ENCODE data around the gene DNAH10.

The DNAH10 gene

DNA sequence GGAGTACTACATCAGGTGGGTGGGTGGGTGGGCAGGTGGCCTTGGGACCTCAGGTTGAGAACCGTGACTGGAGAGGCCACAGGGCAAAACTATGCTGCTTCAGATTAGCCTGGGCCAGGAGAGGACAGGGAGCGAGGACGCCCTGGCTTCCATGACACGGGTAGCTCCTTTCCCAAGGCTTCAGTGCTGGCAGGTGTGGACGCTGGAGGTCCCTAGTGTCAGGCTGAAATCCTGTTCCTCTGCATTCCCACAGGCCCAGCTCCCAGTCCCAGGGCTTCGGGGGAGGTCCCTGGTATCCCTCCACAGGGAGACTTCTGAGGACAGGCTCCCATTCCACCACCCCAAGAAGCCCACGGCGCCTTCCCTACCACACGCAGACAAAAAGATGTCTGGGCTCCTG, 178.9 kb downstream of the DNAH10 start:
- DNase-seq (ENCODE audit: insufficient read length, low spot score) (no peak), FAIRE-seq (no peak)
- TF ChIP-seq, protein P1, sequence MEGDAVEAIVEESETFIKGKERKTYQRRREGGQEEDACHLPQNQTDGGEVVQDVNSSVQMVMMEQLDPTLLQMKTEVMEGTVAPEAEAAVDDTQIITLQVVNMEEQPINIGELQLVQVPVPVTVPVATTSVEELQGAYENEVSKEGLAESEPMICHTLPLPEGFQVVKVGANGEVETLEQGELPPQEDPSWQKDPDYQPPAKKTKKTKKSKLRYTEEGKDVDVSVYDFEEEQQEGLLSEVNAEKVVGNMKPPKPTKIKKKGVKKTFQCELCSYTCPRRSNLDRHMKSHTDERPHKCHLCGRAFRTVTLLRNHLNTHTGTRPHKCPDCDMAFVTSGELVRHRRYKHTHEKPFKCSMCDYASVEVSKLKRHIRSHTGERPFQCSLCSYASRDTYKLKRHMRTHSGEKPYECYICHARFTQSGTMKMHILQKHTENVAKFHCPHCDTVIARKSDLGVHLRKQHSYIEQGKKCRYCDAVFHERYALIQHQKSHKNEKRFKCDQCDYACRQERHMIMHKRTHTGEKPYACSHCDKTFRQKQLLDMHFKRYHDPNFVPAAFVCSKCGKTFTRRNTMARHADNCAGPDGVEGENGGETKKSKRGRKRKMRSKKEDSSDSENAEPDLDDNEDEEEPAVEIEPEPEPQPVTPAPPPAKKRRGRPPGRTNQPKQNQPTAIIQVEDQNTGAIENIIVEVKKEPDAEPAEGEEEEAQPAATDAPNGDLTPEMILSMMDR (IDR thresholded peaks at IDR 0.05; ENCODE audit: insufficient read depth, missing control alignments), result no peak

DNA sequence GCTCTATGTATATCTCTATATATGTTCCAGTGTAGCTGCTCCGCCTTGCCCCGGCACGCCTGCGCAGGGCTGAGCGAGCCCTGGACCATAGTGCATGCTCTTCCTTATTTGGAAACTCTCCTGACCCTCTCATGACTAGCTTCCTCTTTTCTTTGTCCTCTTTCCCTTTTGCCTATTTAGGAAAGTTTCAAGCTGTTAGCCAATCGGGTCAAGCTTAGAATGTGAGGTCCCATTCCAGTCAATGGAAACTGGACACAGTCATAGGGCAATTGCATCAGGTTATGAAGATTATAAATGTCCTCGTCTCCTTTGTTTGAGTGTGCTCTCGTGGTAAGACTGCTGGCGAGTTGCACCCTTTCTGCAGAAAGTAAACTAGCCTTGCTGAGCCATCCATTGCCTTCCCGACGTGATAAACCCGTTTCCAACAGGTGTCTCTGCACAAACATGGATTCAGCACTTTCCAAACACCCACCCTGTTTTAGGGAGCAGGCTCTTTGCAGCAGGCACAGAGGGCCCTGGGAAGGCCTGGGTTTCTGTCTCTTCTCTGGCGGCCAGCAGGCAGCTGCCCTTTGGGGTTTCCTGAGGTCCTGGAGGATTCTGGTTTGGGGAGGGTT, 179.6 kb downstream of the DNAH10 start:
- no peak for DNase-seq (ENCODE audit: insufficient read length, low spot score)
- TF ChIP-seq, protein P1 (IDR thresholded peaks at IDR 0.05; ENCODE audit: insufficient read depth, missing control alignments), result no peak
- no peak for FAIRE-seq

DNA sequence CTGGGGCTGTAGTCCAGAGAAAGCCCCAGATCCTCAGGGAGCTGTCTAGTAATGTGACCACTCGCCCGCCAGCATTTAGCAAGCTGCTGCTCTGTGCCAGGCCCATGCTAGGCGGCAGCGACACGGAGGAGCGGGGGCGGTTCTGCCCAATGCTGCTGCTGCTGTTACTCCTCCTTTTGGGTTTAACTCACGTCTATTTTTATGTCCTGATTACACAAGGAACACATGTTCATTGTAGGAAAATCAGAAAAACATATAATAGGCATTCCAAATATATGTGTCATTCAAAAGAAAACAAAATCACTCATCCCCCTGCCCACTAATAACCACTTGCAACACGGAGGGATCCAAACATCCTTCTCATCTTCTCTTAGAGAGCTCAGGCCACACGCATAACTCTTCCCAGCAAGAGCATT, 180.1 kb downstream of the DNAH10 start:
- no peak for FAIRE-seq
- TF ChIP-seq, protein P1 (IDR thresholded peaks at IDR 0.05; ENCODE audit: insufficient read depth, missing control alignments), result no peak
- no peak for DNase-seq (ENCODE audit: insufficient read length, low spot score)

DNA sequence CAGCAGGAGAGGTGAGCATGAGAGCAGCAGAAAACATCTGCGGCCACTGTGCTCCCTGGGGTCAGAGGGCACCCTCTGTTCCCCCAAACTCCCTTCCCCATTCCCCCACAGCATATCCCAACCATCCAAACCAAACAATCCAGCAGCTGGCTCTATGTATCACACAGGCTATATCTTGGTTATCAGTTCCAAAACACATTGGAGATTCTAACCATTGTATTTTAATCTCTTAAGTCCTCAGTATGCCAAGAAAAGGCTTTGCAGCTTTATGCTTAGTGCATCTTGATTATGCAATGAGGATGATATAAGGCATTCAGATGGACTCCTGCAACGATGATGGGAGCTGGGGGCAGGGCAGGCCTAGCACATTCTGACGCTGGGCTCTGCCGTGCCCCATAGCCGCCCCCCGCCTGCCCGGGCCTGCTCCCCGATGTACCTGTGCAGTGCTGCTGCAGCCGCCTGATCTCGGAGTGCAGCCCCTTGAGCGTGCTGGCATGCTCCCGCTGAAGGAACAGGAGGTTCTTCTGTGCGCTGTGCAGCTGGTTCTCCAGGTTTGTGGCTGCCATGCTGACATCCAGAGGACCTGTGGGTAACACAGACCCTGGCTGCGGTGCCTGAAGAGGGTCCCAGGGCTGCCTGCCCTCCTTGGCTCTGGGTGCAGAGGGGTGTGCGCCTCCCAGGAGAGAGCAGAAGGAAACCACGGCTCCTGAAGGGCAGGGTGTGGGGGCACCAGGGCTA, 181.0 kb downstream of the DNAH10 start:
- no peak for DNase-seq (ENCODE audit: insufficient read length, low spot score)
- no peak for FAIRE-seq
- TF ChIP-seq, protein P1 (IDR thresholded peaks at IDR 0.05; ENCODE audit: insufficient read depth, missing control alignments), result no peak

DNA sequence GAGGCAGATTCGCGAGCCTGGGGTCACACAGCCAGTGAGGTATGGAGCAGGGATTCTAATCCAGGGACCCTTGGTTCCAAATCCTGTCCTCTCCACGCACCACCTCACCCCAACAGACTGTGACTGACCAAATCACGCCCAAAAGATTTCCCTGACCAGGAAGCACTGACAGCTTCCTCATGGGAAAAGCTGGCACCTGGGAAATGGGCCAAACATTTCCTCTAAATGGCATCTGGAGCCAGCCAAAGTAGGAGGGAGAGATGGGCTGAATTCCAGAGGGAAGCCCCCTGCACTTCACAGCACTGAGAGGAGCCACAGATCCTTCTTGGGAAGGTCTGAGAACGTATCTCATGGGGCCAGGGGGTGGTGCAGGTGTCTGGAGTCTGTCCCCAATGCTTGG, 181.7 kb downstream of the DNAH10 start:
- DNase-seq (ENCODE audit: insufficient read length, low spot score), result no peak
- FAIRE-seq, result no peak
- TF ChIP-seq, protein P1 (IDR thresholded peaks at IDR 0.05; ENCODE audit: insufficient read depth, missing control alignments), result no peak

DNA sequence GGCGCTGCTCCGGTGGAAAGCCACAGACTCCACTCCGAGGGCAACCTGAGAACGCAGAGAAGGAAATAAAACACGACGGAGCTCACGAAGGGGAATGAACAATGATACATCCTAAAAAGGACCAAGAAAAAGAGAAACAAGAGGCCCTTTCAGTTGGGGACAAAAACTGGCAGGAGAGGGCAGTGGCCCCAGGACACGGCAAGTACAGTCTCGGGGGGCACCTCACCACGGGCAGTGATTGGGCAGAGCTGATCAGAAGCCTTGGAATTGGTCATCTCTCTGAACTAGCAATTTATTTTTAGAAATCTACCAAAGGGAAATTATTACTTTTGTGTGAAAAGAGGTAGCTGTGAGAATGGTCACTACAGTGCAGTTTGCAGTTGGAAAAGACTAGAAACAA, 182.6 kb downstream of the DNAH10 start:
- FAIRE-seq (no peak), DNase-seq (ENCODE audit: insufficient read length, low spot score) (no peak)
- TF ChIP-seq, protein P1 (IDR thresholded peaks at IDR 0.05; ENCODE audit: insufficient read depth, missing control alignments), result no peak
